ENCODE data around the gene IFI35. TPM values are rescaled to one million over a fixed set of nuclear protein-coding genes. Genes with fewer than 3 reads are reported as not detected.
"Not testable (repeated sequence)": the region's sequence is repeated elsewhere in the genome, so short reads cannot be mapped to it uniquely, and the experiment has no call there.

IFI35 gene
- total and polyA plus RNA-seq, 2 experiments from 2014 or later = 27.6 to 27.7 TPM

GRCh38 chr17:43042025-43042628 is 35.5 kb downstream of the IFI35 start:
- no peak overlapping the region for H3K9ac ChIP-seq
- peak; percentile 29 for DNase-seq
- 0 out of 2 replicates have a peak, but pooled peaks cover 3% of the 10 kb centered on the region for H3K4me1 ChIP-seq (ENCODE audit: insufficient read depth)
- H4K20me1 ChIP-seq (ENCODE audit: insufficient read depth) = no peaks in the 10 kb centered on the region
- H3K79me2 ChIP-seq (ENCODE audit: insufficient read depth) = no peaks in the 10 kb centered on the region
- in situ Hi-C loops (cut with MboI) = loop anchor here (25.0 kb wide), 1 partner anchor 270 kb away; no protein-coding TSS in a partner anchor
- no peaks in the 10 kb centered on the region for H3K27me3 ChIP-seq (replicated peaks; ENCODE audit: insufficient read depth)
- no peak overlapping the region for H3K4me3 ChIP-seq
- H2AFZ ChIP-seq = peak overlapping the region; percentile 60
- H3K9me3 ChIP-seq (ENCODE audit: low read depth) = no peaks in the 10 kb centered on the region
- H3K4me2 ChIP-seq (ENCODE audit: unreplicated experiment) = no peak overlapping the region
- H3F3A ChIP-seq (ENCODE audit: insufficient read depth) = no peaks in the 10 kb centered on the region
- TF ChIP-seq EZH2phosphoT487 (IDR thresholded peaks at IDR 0.05; ENCODE audit: insufficient read depth, low read depth) (no peak), EZH2 (IDR thresholded peaks at IDR 0.05; ENCODE audit: insufficient read depth, poor library complexity, severe bottlenecking) (no peak)
- no peaks in the 10 kb centered on the region for H3K9me2 ChIP-seq (ENCODE audit: insufficient read depth)
- no peaks in the 10 kb centered on the region for H3K36me3 ChIP-seq (ENCODE audit: low read depth)
- WGBS, 2 experiments (ENCODE audit: low coverage in 1 of 2, low lambda C conversion rate in 2 of 2, missing lambda C conversion rate in 2 of 2) = 73 to 81% methylated on average over 5 of the region's 5 CpGs
- no peak overlapping the region for H3K27ac ChIP-seq

GRCh38 chr17:43043307-43043706 is 36.7 kb downstream of the IFI35 start:
- in situ Hi-C loops (cut with MboI) = loop anchor here (25.0 kb wide), 1 partner anchor 269 kb away; no protein-coding TSS in a partner anchor
- no peak for TF ChIP-seq EZH2 (IDR thresholded peaks at IDR 0.05; ENCODE audit: insufficient read depth, poor library complexity, severe bottlenecking)
- TF ChIP-seq EZH2phosphoT487 (IDR thresholded peaks at IDR 0.05; ENCODE audit: insufficient read depth, low read depth) = no peak
- H3K4me3 ChIP-seq = no peak overlapping the region
- no peak overlapping the region for H2AFZ ChIP-seq
- no peaks in the 10 kb centered on the region for H3K27me3 ChIP-seq (replicated peaks; ENCODE audit: insufficient read depth)
- no peaks in the 10 kb centered on the region for H3K9me2 ChIP-seq (ENCODE audit: insufficient read depth)
- no peak overlapping the region for H3K9ac ChIP-seq
- 0 out of 2 replicates have a peak, but pooled peaks cover 3% of the 10 kb centered on the region for H3K4me1 ChIP-seq (ENCODE audit: insufficient read depth)
- H3K9me3 ChIP-seq (ENCODE audit: low read depth) = no peaks in the 10 kb centered on the region
- H3F3A ChIP-seq (ENCODE audit: insufficient read depth) = no peaks in the 10 kb centered on the region
- no peak overlapping the region for H3K27ac ChIP-seq
- H3K4me2 ChIP-seq (ENCODE audit: unreplicated experiment) = no peak overlapping the region
- DNase-seq = peak; percentile 45
- no peaks in the 10 kb centered on the region for H4K20me1 ChIP-seq (ENCODE audit: insufficient read depth)
- H3K79me2 ChIP-seq (ENCODE audit: insufficient read depth) = no peaks in the 10 kb centered on the region
- no peaks in the 10 kb centered on the region for H3K36me3 ChIP-seq (ENCODE audit: low read depth)

- H2AFZ ChIP-seq = no peak overlapping the region
- in situ Hi-C loops (cut with MboI) = loop anchor here (25.0 kb wide), 1 partner anchor 268 kb away; no protein-coding TSS in a partner anchor
- no peaks in the 10 kb centered on the region for H3K79me2 ChIP-seq (ENCODE audit: insufficient read depth)
- no peak for DNase-seq
- H3K4me2 ChIP-seq (ENCODE audit: unreplicated experiment) = no peak overlapping the region
- no peak overlapping the region for H3K27ac ChIP-seq
- H3K9ac ChIP-seq = no peak overlapping the region
- H3K9me3 ChIP-seq (ENCODE audit: low read depth) = no peaks in the 10 kb centered on the region
- no peaks in the 10 kb centered on the region for H4K20me1 ChIP-seq (ENCODE audit: insufficient read depth)
- H3K36me3 ChIP-seq (ENCODE audit: low read depth) = no peaks in the 10 kb centered on the region
- no peaks in the 10 kb centered on the region for H3K9me2 ChIP-seq (ENCODE audit: insufficient read depth)
- H3K4me3 ChIP-seq = no peak overlapping the region
- H3K4me1 ChIP-seq (ENCODE audit: insufficient read depth) = 0 out of 2 replicates have a peak, but pooled peaks cover 3% of the 10 kb centered on the region
- no peaks in the 10 kb centered on the region for H3F3A ChIP-seq (ENCODE audit: insufficient read depth)
- TF ChIP-seq EZH2phosphoT487 (IDR thresholded peaks at IDR 0.05; ENCODE audit: insufficient read depth, low read depth) = no peak
- no peak for TF ChIP-seq EZH2 (IDR thresholded peaks at IDR 0.05; ENCODE audit: insufficient read depth, poor library complexity, severe bottlenecking)
- 94% methylated on average over 4 of the region's 4 CpGs for WGBS, 2 experiments (ENCODE audit: low coverage in 1 of 2, low lambda C conversion rate in 2 of 2, missing lambda C conversion rate in 2 of 2)
- no peaks in the 10 kb centered on the region for H3K27me3 ChIP-seq (replicated peaks; ENCODE audit: insufficient read depth)
Measured at GRCh38 chr17:43044024-43044423, 37.4 kb downstream of the IFI35 start.

- no peak overlapping the region for H3K9ac ChIP-seq
- no peaks in the 10 kb centered on the region for H4K20me1 ChIP-seq (ENCODE audit: insufficient read depth)
- no peak for DNase-seq
- H3K4me2 ChIP-seq (ENCODE audit: unreplicated experiment) = no peak overlapping the region
- no peaks in the 10 kb centered on the region for H3F3A ChIP-seq (ENCODE audit: insufficient read depth)
- no peak overlapping the region for H3K27ac ChIP-seq
- H3K4me3 ChIP-seq = no peak overlapping the region
- H3K27me3 ChIP-seq (replicated peaks; ENCODE audit: insufficient read depth) = no peaks in the 10 kb centered on the region
- no peaks in the 10 kb centered on the region for H3K9me3 ChIP-seq (ENCODE audit: low read depth)
- WGBS, 2 experiments (ENCODE audit: low coverage in 1 of 2, low lambda C conversion rate in 2 of 2, missing lambda C conversion rate in 2 of 2) = 89 to 100% methylated on average over 1 of the region's 1 CpG
- no peaks in the 10 kb centered on the region for H3K4me1 ChIP-seq (ENCODE audit: insufficient read depth)
- H2AFZ ChIP-seq = no peak overlapping the region
- TF ChIP-seq EZH2phosphoT487 (IDR thresholded peaks at IDR 0.05; ENCODE audit: insufficient read depth, low read depth) (no peak), EZH2 (IDR thresholded peaks at IDR 0.05; ENCODE audit: insufficient read depth, poor library complexity, severe bottlenecking) (no peak)
- H3K79me2 ChIP-seq (ENCODE audit: insufficient read depth) = no peaks in the 10 kb centered on the region
- H3K36me3 ChIP-seq (ENCODE audit: low read depth) = peaks cover 3% of the 10 kb centered on the region; the same call in 1 of the 2 replicates
- no peaks in the 10 kb centered on the region for H3K9me2 ChIP-seq (ENCODE audit: insufficient read depth)
- in situ Hi-C loops (cut with MboI) = no loop called here
Measured at GRCh38 chr17:43051969-43052368, 45.4 kb downstream of the IFI35 start.

GRCh38 chr17:43053008-43053407 is 46.4 kb downstream of the IFI35 start:
- H3K4me2 ChIP-seq (ENCODE audit: unreplicated experiment); H3K4me3 ChIP-seq; H3F3A ChIP-seq (ENCODE audit: insufficient read depth); H3K36me3 ChIP-seq (ENCODE audit: low read depth); H3K9me2 ChIP-seq (ENCODE audit: insufficient read depth); H4K20me1 ChIP-seq (ENCODE audit: insufficient read depth); H3K9me3 ChIP-seq (ENCODE audit: low read depth); H3K27ac ChIP-seq; H3K4me1 ChIP-seq (ENCODE audit: insufficient read depth); H3K27me3 ChIP-seq (replicated peaks; ENCODE audit: insufficient read depth); in situ Hi-C loops (cut with MboI); H3K9ac ChIP-seq; H3K79me2 ChIP-seq (ENCODE audit: insufficient read depth); H2AFZ ChIP-seq; DNase-seq: not testable (repeated sequence)
- WGBS, 2 experiments (ENCODE audit: low coverage in 1 of 2, low lambda C conversion rate in 2 of 2, missing lambda C conversion rate in 2 of 2) = 85 to 89% methylated on average over 7 of the region's 7 CpGs
